OCI-LY7 (cell line): ENCODE measurements around the gene KRT12. TPM values are rescaled to one million over a fixed set of nuclear protein-coding genes. Genes with fewer than 3 reads are reported as not detected.

Experiments
- BruUV-seq: library from RNA; stranded (reverse); fragments of 400-500 nt; replicated peaks from 2 replicates; lab custom pipeline; 2021; lab: Mats Ljungman, UMichigan
- CTCF ChIA-PET: fragments of 300-600 bp; sonication (Branson Sonifier 250); formaldehyde crosslinking; loops from one replicate; lab custom pipeline; 2022; ENCODE audit warnings: antibody characterized with exemption; ENCODE audit not compliant: unreplicated experiment; lab: Charles Lee
- POLR2A ChIA-PET: fragments of 300-600 bp; sonication (Branson Sonifier 250); formaldehyde crosslinking; loops from one replicate; lab custom pipeline; 2022; ENCODE audit warnings: antibody characterized with exemption; lab: Charles Lee
- DNase-seq: peaks from one replicate; pipeline ENCODE4 v3.0.0-alpha.2; 2015; ENCODE audit warnings: low spot score
- H2AFZ ChIP-seq: fragments of 200-600 bp; sonication (generic), shearing (Covaris generic); 2 replicates; pipeline ENCODE4 v1.6.1; 2014; ENCODE audit warnings: mild to moderate bottlenecking, antibody characterized with exemption, low read length, moderate library complexity
- H3K27ac ChIP-seq: fragments of 200-600 bp; sonication (generic); 2 replicates; pipeline ENCODE4 v1.5.1; 2014; ENCODE audit warnings: mixed run types, low read depth, mild to moderate bottlenecking, moderate library complexity, low read length, inconsistent platforms; ENCODE audit not compliant: poor library complexity, severe bottlenecking
- H3K36me3 ChIP-seq: fragments of 200-600 bp; sonication (generic); 2 replicates; pipeline ENCODE4 v1.6.1; 2014; ENCODE audit warnings: mild to moderate bottlenecking, antibody characterized with exemption, low read length, moderate library complexity, mixed read lengths; ENCODE audit not compliant: insufficient read depth
- H3K4me1 ChIP-seq: fragments of 200-600 bp; sonication (generic); 2 replicates; pipeline ENCODE4 v1.5.1; 2014; ENCODE audit warnings: mild to moderate bottlenecking, low read length; ENCODE audit not compliant: insufficient read depth, poor library complexity, severe bottlenecking
- H3K4me2 ChIP-seq: fragments of 200-600 bp; sonication (generic); 2 replicates; pipeline ENCODE4 v1.6.1; 2014; ENCODE audit warnings: mild to moderate bottlenecking, low read length
- H3K4me3 ChIP-seq: fragments of 200-600 bp; sonication (generic); 2 replicates; pipeline ENCODE4 v1.5.1; 2014; ENCODE audit warnings: mild to moderate bottlenecking, low read depth, low read length; ENCODE audit not compliant: poor library complexity, severe bottlenecking
- H3K79me2 ChIP-seq: fragments of 200-600 bp; sonication (generic); 2 replicates; pipeline ENCODE4 v1.6.1; 2016; ENCODE audit warnings: low read depth, mild to moderate bottlenecking, low read length, moderate library complexity, mixed read lengths; ENCODE audit not compliant: insufficient read depth
- H3K9me2 ChIP-seq: fragments of 200-600 bp; sonication (generic); 2 replicates; pipeline ENCODE4 v1.6.1; 2016; ENCODE audit warnings: mild to moderate bottlenecking, low read length, mixed read lengths; ENCODE audit not compliant: insufficient read depth
- H3K9me3 ChIP-seq: fragments of 200-600 bp; sonication (generic); 2 replicates; pipeline ENCODE4 v1.6.1; 2014; ENCODE audit warnings: mild to moderate bottlenecking, mixed run types, low read length, mixed read lengths
- H4K20me1 ChIP-seq: fragments of 200-600 bp; sonication (generic); 2 replicates; pipeline ENCODE4 v1.6.1; 2014; ENCODE audit warnings: mild to moderate bottlenecking, antibody characterized with exemption, low read length, moderate library complexity, mixed read lengths; ENCODE audit not compliant: insufficient read depth
- EZH2phosphoT487 ChIP-seq: fragments of 200-600 bp; sonication (generic); IDR thresholded peaks from 2 replicates; pipeline ENCODE4 v1.6.1; 2018; ENCODE audit warnings: low read depth, borderline replicate concordance, mild to moderate bottlenecking, mixed run types, antibody characterized with exemption, low read length, moderate library complexity, mixed read lengths
- intact Hi-C: fragments of 100-400 bp; cut with micrococcal nuclease; formaldehyde crosslinking; loops from one replicate; pipeline ENCODE4 v1.10.0; 2022; ENCODE audit not compliant: unreplicated experiment
- total RNA-seq, 2 experiments: library from RNA; depleted of rRNA in 1 of 2; stranded (reverse); fragments of >200 nt in 1 of 2; shearing (Covaris generic) in 1 of 2; gene quantifications; 2 replicates each; pipeline ENCODE4 v1.2.3, GENCODE V29; 2014 to 2022
- TF ChIP-seq, protein P1 (sequence below): fragments of 200-600 bp; sonication (generic); conservative IDR thresholded peaks from 2 replicates; pipeline ENCODE4 v1.5.1; 2014; ENCODE audit warnings: mild to moderate bottlenecking, antibody characterized with exemption, low read length, moderate library complexity, mixed read lengths

Gene KRT12
- total RNA-seq, 2 experiments from 2014 or later = not detected

DNA sequence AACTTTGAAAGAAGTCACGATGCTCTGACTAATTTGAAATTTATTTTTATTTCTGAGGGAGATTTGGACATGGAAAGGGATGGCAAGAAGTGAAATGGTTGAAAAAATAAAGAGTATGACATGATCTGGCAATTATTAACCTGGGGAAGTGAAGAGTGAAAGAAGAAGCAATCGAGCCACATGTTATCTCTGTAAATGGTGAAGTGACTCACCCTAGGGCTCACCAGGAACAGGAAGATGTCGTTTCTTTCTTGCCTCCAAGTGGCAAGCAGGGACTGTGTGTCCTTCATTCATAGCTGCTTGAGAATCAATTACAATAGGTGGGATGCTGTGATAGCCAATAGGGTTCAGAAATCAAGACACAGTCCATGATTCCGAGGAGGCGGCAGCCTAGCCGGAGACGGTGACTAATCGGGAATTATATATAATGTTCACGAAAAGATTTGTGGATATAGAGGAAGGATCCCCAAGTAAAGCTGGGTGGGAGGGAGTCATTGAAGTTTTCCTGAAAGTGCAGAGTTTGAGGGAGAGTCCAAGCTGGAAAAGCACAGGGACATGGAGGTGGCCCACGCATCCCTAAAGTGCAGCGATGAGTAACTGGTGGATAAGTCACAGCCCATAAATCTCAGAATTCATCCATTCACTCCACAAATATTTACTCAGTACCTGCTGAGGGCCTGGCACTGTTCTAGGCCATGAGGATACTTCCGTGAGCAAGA, 36.3 kb upstream of the KRT12 start:
- TF ChIP-seq, protein P1, sequence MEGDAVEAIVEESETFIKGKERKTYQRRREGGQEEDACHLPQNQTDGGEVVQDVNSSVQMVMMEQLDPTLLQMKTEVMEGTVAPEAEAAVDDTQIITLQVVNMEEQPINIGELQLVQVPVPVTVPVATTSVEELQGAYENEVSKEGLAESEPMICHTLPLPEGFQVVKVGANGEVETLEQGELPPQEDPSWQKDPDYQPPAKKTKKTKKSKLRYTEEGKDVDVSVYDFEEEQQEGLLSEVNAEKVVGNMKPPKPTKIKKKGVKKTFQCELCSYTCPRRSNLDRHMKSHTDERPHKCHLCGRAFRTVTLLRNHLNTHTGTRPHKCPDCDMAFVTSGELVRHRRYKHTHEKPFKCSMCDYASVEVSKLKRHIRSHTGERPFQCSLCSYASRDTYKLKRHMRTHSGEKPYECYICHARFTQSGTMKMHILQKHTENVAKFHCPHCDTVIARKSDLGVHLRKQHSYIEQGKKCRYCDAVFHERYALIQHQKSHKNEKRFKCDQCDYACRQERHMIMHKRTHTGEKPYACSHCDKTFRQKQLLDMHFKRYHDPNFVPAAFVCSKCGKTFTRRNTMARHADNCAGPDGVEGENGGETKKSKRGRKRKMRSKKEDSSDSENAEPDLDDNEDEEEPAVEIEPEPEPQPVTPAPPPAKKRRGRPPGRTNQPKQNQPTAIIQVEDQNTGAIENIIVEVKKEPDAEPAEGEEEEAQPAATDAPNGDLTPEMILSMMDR = no peak
- TF ChIP-seq EZH2phosphoT487 = no peak
- Histone ChIP-seq H3K4me1 (no peaks in the 10 kb centered on the region), H3K4me3 (no peak overlapping the region), H3K9me2 (no peaks in the 10 kb centered on the region), H3K4me2 (no peak overlapping the region), H3K9me3 (no peaks in the 10 kb centered on the region), H3K27ac (no peak overlapping the region), H3K36me3 (no peaks in the 10 kb centered on the region), H4K20me1 (no peaks in the 10 kb centered on the region), H2AFZ (no peak overlapping the region), H3K79me2 (no peaks in the 10 kb centered on the region)
- ChIA-PET CTCF (no interaction called here), POLR2A (no interaction called here)
- no TSS peak for BruUV-seq
- intact Hi-C loops = no loop called here
- no peak for DNase-seq

DNA sequence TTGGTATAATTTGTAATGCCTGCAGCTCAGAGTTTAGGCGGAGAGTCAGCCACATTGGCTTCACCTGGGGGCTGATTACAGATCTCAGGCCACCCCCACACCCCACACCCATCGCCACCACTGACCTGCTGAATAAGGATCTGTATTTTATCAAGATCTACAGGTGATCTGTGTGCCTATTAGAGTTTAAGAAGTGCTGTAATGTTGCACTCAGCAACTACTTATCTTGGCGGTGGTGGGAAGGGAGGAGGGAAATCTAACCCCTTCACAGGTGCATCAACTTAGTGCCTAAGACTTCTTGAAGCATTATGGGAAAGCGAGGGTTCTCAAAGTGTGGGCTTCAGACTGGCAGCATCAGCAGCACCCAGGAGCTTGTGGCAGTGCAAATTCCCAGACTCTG, 35.5 kb upstream of the KRT12 start:
- no peaks in the 10 kb centered on the region for H3K79me2 ChIP-seq
- H2AFZ ChIP-seq = no peak overlapping the region
- TF ChIP-seq, protein P1 = no peak
- no peak for TF ChIP-seq EZH2phosphoT487
- DNase-seq = no peak
- no peaks in the 10 kb centered on the region for H3K4me1 ChIP-seq
- ChIA-PET POLR2A (no interaction called here), CTCF (no interaction called here)
- H3K9me2 ChIP-seq = no peaks in the 10 kb centered on the region
- no peak overlapping the region for H3K4me2 ChIP-seq
- no peaks in the 10 kb centered on the region for H3K9me3 ChIP-seq
- no peak overlapping the region for H3K27ac ChIP-seq
- intact Hi-C loops = no loop called here
- H3K4me3 ChIP-seq = no peak overlapping the region
- H4K20me1 ChIP-seq = no peaks in the 10 kb centered on the region
- H3K36me3 ChIP-seq = no peaks in the 10 kb centered on the region
- BruUV-seq = no TSS peak

DNA sequence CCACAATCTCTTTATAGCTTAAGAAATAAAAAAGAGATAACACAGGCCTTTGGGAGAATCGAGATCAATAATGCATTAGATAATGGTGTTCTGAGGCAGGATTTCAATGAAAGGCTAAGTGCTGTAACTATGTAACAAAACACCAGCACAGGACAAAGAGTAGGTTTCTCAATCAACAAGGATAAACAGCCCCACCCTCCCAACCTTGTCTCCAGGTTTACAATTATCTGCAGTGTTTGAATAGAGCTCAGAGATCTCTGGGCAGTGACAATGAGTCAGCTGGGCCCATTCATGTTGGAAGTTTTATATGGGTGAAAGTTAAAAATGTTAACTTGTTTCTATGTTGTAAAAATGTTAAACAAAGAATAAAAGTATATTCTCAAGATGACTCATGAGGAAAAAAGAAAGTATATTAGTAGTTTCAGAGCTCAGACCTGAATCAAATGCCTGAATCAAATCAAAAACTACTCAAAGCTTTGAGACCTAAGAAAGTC, 35.0 kb upstream of the KRT12 start:
- Histone ChIP-seq H3K36me3 (no peaks in the 10 kb centered on the region), H3K9me2 (no peaks in the 10 kb centered on the region), H3K4me2 (no peak overlapping the region), H3K9me3 (no peaks in the 10 kb centered on the region), H3K79me2 (no peaks in the 10 kb centered on the region), H4K20me1 (no peaks in the 10 kb centered on the region), H3K4me1 (no peaks in the 10 kb centered on the region), H2AFZ (no peak overlapping the region), H3K4me3 (no peak overlapping the region), H3K27ac (no peak overlapping the region)
- BruUV-seq = no TSS peak
- POLR2A ChIA-PET = interaction anchor here (1.0 kb wide), 1 partner anchor 787 kb away, joined by 4 read pairs; the partner anchor contains the start of gene EIF1
- TF ChIP-seq EZH2phosphoT487 = no peak
- TF ChIP-seq, protein P1 = no peak
- intact Hi-C loops = no loop called here
- DNase-seq = no peak
- CTCF ChIA-PET = no interaction called here
